ENCODE measurements around the gene IRS1.

IRS1 gene

DNA sequence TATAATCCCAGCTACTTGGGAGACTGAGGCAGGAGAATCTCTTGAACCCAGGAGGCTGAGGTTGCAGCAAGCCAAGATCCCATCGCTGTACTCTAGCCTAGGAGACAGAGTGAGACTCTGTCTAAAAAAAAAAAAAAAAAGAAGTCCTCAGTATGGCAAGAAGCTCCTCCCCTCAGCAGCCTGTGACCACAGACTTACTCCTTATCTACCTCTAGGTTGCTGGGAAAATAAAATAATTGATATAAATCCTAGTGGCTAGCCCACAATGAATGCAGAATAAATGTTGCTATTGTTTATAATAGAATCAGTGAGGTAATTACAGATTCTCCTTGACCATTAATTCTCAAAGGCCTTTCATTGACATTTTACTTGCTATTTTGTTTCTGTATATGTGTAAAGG is 70.6 kb downstream of the IRS1 start:
- TF ChIP-seq CTCF (IDR thresholded peaks at IDR 0.05; ENCODE audit: insufficient read depth, low read depth, low read length, missing control alignments): no peak
- no peak for DNase-seq (ENCODE audit: low read depth)
- H3K4me3 ChIP-seq (ENCODE audit: low read length): no peak overlapping the region

- no peak for DNase-seq (ENCODE audit: low read depth)
- no peak overlapping the region for H3K4me3 ChIP-seq (ENCODE audit: low read length)
- TF ChIP-seq CTCF (IDR thresholded peaks at IDR 0.05; ENCODE audit: insufficient read depth, low read depth, low read length, missing control alignments): no peak
Observed at GRCh38 chr2:226727251-226727650, 72.4 kb downstream of the IRS1 start.

GRCh38 chr2:226726546-226726945 is 73.1 kb downstream of the IRS1 start:
- no peak overlapping the region for H3K4me3 ChIP-seq (ENCODE audit: low read length)
- TF ChIP-seq CTCF (IDR thresholded peaks at IDR 0.05; ENCODE audit: insufficient read depth, low read depth, low read length, missing control alignments): no peak
- peak; percentile 17 for DNase-seq (ENCODE audit: low read depth)

DNA sequence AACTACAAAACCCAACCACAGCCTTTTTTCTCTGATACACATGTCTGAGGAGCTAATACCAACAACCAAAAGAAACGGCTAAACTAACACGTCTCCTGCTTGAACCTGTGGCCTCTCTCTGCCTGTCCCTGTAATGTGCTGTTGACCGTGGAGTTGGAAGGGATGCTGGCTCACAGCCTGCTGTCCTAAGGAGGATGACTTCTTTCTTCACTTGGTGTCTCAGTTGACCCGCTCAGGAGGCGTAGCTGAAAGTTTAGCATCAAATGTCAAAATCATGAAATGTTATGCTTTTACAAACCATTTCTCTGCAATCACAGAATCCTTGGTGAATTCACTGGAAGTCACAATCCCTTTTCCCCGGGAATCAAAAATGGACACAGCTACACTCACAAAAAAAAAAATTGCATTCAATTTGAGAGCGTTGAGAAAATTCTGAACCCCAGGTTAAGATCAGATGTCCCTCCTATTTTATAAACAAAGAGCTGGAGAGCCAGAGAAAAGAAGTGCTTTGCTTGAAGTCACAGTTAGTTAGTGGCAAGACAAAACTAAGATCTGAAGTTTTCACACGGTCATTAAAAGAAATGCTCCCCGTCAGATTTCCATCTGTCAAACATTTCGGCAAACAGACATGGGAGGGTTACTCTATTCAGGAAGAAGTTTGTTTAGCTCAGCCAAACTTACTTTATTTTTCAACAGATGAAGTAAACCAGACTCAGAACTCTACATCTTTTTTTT is 74.3 kb downstream of the IRS1 start:
- no peak for DNase-seq (ENCODE audit: low read depth)
- no peak overlapping the region for H3K4me3 ChIP-seq (ENCODE audit: low read length)
- no peak for TF ChIP-seq CTCF (IDR thresholded peaks at IDR 0.05; ENCODE audit: insufficient read depth, low read depth, low read length, missing control alignments)

DNA sequence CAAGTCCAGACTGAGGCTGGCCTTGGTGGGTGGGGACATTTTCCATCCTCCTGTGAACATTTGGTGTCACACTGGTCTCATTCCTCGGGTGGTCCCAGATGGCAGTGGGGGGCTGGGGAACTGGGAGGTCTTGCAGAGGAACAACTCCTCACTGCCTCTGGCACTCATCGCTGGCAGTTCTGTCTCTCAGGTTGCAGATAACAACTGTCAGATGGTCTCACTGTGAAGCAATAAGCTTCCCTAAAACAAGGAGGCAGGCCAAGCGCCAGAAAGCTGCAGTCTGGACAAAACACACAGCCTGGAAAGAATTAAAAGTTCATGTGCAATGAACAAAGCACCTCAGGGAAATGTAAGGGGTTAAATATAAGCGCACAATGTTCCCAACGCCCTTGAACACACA is 78.1 kb downstream of the IRS1 start:
- no peak overlapping the region for H3K4me3 ChIP-seq (ENCODE audit: low read length)
- no peak for TF ChIP-seq CTCF (IDR thresholded peaks at IDR 0.05; ENCODE audit: insufficient read depth, low read depth, low read length, missing control alignments)
- no peak for DNase-seq (ENCODE audit: low read depth)

DNA sequence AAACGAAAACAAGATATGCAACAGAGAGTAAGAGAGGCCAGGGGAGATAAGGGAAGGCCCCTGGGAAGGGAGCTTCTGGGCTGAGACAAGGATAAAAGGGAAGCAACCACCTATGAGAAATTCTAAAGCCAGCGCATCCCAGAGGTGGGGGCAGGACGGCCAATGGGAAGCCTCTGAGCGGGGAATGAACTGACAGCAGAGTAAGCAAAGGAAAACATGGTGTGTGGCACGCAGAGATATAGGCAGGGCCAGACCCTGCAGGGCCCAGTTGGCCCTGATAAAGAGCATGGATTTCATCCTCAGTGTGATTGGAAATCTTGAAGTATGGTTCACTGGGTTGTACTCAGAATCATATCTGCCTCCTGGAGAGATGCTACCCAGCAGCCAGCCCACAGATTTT is 78.7 kb downstream of the IRS1 start:
- no peak overlapping the region for H3K4me3 ChIP-seq (ENCODE audit: low read length)
- no peak for DNase-seq (ENCODE audit: low read depth)
- TF ChIP-seq CTCF (IDR thresholded peaks at IDR 0.05; ENCODE audit: insufficient read depth, low read depth, low read length, missing control alignments): no peak

DNA sequence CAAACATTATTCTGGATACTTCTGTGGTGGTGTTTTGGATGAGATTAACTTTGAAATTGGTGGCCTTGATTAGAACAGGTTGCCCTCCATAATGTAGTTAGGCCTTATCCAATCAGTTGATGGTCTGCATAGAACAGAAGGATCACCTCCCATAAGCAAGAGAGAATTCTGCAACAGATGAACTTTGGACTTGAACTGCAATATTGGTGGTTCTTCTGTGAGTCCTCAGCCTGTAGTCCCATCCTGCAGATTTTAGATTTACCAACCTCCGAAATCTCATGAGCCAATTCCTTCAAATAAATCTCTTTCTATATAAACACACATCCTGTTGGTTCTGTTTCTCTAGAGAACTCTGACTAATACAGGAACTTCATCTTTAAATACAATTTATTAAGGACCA is 81.9 kb downstream of the IRS1 start:
- no peak for DNase-seq (ENCODE audit: low read depth)
- TF ChIP-seq CTCF (IDR thresholded peaks at IDR 0.05; ENCODE audit: insufficient read depth, low read depth, low read length, missing control alignments): no peak
- no peak overlapping the region for H3K4me3 ChIP-seq (ENCODE audit: low read length)
